Panc1 (cell line): ENCODE data around the gene KRT36. TPM values are rescaled to one million over a fixed set of nuclear protein-coding genes. Genes with fewer than 3 reads are reported as not detected.

ENCODE experiments used
- ATAC-seq: fragments of 200-7000 bp; cut with Tn5 transposase; 2 replicates; pipeline ENCODE4 v1.9.1; 2020; ENCODE audit warnings: mild to moderate bottlenecking, moderate library complexity
- BruUV-seq: library from RNA; stranded (reverse); fragments of 400-500 nt; replicated peaks from 2 replicates; lab custom pipeline; 2021; lab: Mats Ljungman, UMichigan
- CTCF ChIA-PET: fragments of 300-600 bp; sonication (Branson Sonifier 250); formaldehyde crosslinking; loops from one replicate; lab custom pipeline; 2022; ENCODE audit warnings: antibody characterized with exemption; lab: Charles Lee
- POLR2A ChIA-PET: fragments of 300-600 bp; sonication (Branson Sonifier 250); formaldehyde crosslinking; loops from one replicate; lab custom pipeline; 2022; ENCODE audit warnings: antibody characterized with exemption; lab: Charles Lee
- DNase-seq: peaks from one replicate; pipeline ENCODE4 v3.0.0-alpha.2; 2010; ENCODE audit warnings: low read depth, low spot score
- H3K27ac ChIP-seq: 2 replicates; pipeline ENCODE4 v1.5.1; 2011; ENCODE audit warnings: mild to moderate bottlenecking, low read length, inconsistent platforms
- H3K27me3 ChIP-seq: fragments of 200-500 bp; sonication (Bioruptor generic); 2 replicates; pipeline ENCODE4 v1.6.0; 2014; ENCODE audit warnings: low read length, inconsistent platforms; ENCODE audit not compliant: control insufficient read depth, insufficient read depth
- H3K36me3 ChIP-seq: fragments of 200-500 bp; sonication (Bioruptor generic); 2 replicates; pipeline ENCODE4 v1.5.1; 2014; ENCODE audit warnings: inconsistent platforms, mild to moderate bottlenecking, low read length, moderate library complexity; ENCODE audit not compliant: control insufficient read depth, insufficient read depth
- H3K4me1 ChIP-seq: 2 replicates; pipeline ENCODE4 v1.5.1; 2011; ENCODE audit warnings: inconsistent platforms, mild to moderate bottlenecking, low read length, moderate library complexity; ENCODE audit not compliant: control insufficient read depth, insufficient read depth
- H3K4me3 ChIP-seq, 2 experiments: 2 replicates each; pipeline ENCODE4 v1.5.1; 2011 to 2012; ENCODE audit warnings: low read depth in 2 of 2, low read length in 2 of 2, mild to moderate bottlenecking in 2 of 2, inconsistent platforms in 1 of 2, moderate library complexity in 1 of 2
- H3K9me3 ChIP-seq: fragments of 200-500 bp; sonication (Bioruptor generic); 2 replicates; pipeline ENCODE4 v1.5.1; 2014; ENCODE audit warnings: low read depth, mild to moderate bottlenecking, inconsistent platforms, low read length, moderate library complexity; ENCODE audit not compliant: control insufficient read depth, insufficient read depth
- POLR2AphosphoS5 ChIP-seq: IDR thresholded peaks from 2 replicates; pipeline ENCODE4 v1.6.1; 2012; ENCODE audit warnings: mild to moderate bottlenecking, low read depth, low read length, moderate library complexity
- SIN3A ChIP-seq: IDR thresholded peaks from 2 replicates; pipeline ENCODE4 v1.6.1; 2012; ENCODE audit warnings: low read depth, mild to moderate bottlenecking, low read length, moderate library complexity, borderline replicate concordance; ENCODE audit not compliant: insufficient read depth
- TCF7L2 ChIP-seq: IDR thresholded peaks from 2 replicates; pipeline ENCODE4 v1.6.1; 2011; ENCODE audit warnings: mild to moderate bottlenecking, low read depth, low read length, inconsistent platforms
- in situ Hi-C: cut with HindIII; loops from 2 replicates; pipeline ENCODE4 v1.10.0; 2016; ENCODE audit warnings: low sequenced_read_pairs, low pct_unique_long_range_greater_than_20kb
- intact Hi-C: fragments of 100-400 bp; cut with micrococcal nuclease; formaldehyde crosslinking; loops from one replicate; pipeline ENCODE4 v1.10.0; 2022; ENCODE audit not compliant: unreplicated experiment
- total RNA-seq: library from RNA; stranded (reverse); gene quantifications from one replicate; pipeline ENCODE4 v1.2.1, GENCODE V29; 2021; ENCODE audit not compliant: unreplicated experiment
- TF ChIP-seq, protein P1 (sequence below), 2 experiments: IDR thresholded peaks; 2 replicates each; pipeline ENCODE4 v1.6.1; 2011 to 2012; ENCODE audit warnings: low read depth in 2 of 2, control low read depth in 1 of 2, low read length in 1 of 2, mild to moderate bottlenecking in 1 of 2, moderate library complexity in 1 of 2; ENCODE audit not compliant: insufficient read depth in 1 of 2
- TF ChIP-seq, protein P2 (sequence below): fragments of 450-650 bp; IDR thresholded peaks from 2 replicates; pipeline ENCODE4 v1.5.1; 2017; ENCODE audit warnings: mild to moderate bottlenecking

Gene KRT36
- total RNA-seq, 1 experiment from 2014 or later = not detected

DNA sequence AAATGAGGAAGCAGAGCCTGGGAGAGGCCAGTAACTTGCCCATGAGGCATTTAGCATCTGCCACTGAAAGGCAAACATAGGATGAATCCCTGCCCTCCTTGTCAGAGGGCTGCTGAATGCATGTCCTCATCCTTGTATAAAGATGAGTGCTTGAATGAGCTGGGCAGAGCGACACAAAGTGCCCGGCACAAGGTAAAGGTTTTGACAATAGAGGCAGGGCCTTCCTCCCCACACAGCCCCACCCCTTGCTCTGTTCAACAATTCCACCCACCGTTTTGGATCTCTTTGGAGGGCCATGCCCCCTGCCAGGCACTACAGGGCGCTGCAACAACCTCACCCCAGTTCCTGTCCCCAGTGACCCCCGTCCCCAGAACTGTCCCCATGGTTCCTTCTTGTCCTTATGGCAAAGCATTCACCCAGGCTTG, 39.8 kb upstream of the KRT36 start:
- ChIA-PET CTCF (interaction anchor here (0.5 to 4.0 kb wide), 4 partner anchors 13 to 119 kb away, joined by 3 to 42 read pairs (median 6); no protein-coding TSS in a partner anchor), POLR2A (interaction anchor here (0.7 to 1.9 kb wide), 4 partner anchors 13 to 1189 kb away, joined by 3 to 10 read pairs (median 4); no protein-coding TSS in a partner anchor)
- no peak for TF ChIP-seq POLR2AphosphoS5
- TF ChIP-seq, protein P1, sequence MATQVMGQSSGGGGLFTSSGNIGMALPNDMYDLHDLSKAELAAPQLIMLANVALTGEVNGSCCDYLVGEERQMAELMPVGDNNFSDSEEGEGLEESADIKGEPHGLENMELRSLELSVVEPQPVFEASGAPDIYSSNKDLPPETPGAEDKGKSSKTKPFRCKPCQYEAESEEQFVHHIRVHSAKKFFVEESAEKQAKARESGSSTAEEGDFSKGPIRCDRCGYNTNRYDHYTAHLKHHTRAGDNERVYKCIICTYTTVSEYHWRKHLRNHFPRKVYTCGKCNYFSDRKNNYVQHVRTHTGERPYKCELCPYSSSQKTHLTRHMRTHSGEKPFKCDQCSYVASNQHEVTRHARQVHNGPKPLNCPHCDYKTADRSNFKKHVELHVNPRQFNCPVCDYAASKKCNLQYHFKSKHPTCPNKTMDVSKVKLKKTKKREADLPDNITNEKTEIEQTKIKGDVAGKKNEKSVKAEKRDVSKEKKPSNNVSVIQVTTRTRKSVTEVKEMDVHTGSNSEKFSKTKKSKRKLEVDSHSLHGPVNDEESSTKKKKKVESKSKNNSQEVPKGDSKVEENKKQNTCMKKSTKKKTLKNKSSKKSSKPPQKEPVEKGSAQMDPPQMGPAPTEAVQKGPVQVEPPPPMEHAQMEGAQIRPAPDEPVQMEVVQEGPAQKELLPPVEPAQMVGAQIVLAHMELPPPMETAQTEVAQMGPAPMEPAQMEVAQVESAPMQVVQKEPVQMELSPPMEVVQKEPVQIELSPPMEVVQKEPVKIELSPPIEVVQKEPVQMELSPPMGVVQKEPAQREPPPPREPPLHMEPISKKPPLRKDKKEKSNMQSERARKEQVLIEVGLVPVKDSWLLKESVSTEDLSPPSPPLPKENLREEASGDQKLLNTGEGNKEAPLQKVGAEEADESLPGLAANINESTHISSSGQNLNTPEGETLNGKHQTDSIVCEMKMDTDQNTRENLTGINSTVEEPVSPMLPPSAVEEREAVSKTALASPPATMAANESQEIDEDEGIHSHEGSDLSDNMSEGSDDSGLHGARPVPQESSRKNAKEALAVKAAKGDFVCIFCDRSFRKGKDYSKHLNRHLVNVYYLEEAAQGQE (IDR thresholded peaks at IDR 0.05; ENCODE audit: insufficient read depth in 1 of 2, low read depth in 2 of 2, low read length in 1 of 2) = no peak
- TF ChIP-seq TCF7L2 = no peak
- TF ChIP-seq, protein P2, sequence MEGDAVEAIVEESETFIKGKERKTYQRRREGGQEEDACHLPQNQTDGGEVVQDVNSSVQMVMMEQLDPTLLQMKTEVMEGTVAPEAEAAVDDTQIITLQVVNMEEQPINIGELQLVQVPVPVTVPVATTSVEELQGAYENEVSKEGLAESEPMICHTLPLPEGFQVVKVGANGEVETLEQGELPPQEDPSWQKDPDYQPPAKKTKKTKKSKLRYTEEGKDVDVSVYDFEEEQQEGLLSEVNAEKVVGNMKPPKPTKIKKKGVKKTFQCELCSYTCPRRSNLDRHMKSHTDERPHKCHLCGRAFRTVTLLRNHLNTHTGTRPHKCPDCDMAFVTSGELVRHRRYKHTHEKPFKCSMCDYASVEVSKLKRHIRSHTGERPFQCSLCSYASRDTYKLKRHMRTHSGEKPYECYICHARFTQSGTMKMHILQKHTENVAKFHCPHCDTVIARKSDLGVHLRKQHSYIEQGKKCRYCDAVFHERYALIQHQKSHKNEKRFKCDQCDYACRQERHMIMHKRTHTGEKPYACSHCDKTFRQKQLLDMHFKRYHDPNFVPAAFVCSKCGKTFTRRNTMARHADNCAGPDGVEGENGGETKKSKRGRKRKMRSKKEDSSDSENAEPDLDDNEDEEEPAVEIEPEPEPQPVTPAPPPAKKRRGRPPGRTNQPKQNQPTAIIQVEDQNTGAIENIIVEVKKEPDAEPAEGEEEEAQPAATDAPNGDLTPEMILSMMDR = no peak
- no peak for TF ChIP-seq SIN3A
- Histone ChIP-seq H3K36me3 (peaks cover 5% of the 10 kb centered on the region; the same call in 1 of the 2 replicates), H3K27me3 (no peaks in the 10 kb centered on the region), H3K4me1 (peaks cover 54% of the 10 kb centered on the region), H3K4me3 (peak overlapping the region; percentile 0 to 66; a peak in 3 of 4 replicates), H3K27ac (peak overlapping the region; percentile 96), H3K9me3 (no peaks in the 10 kb centered on the region)
- intact Hi-C loops = loop anchor here (10.0 kb wide), 1 partner anchor 625 kb away; no protein-coding TSS in a partner anchor
- in situ Hi-C loops = loop anchor here (25.0 kb wide), 1 partner anchor 108 kb away; no protein-coding TSS in a partner anchor
- TSS peak; percentile 56 for BruUV-seq
- DNase-seq (no peak), ATAC-seq (peak; percentile 2)

DNA sequence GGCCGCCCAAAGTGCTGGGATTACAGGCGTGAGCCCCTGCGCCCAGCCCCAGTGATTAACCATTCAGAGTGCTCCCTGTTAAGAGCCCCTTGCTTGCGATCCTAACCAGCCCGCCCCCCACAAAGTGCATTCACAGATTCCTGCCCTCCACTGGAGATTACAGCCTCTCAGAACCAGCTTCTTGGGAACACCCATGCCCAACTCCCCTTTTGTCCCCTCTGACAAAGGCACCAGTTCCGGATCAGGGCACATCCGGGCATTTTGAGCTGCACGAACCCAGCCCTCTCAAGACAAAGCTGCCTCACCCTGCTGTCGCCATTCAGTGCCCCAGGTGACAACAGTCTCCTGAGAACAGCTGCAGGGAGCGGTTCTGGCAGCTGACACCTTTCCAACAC, 39.2 kb upstream of the KRT36 start:
- Histone ChIP-seq H3K27ac (peak overlapping the region; percentile 96), H3K4me1 (peaks cover 59% of the 10 kb centered on the region), H3K27me3 (no peaks in the 10 kb centered on the region), H3K9me3 (no peaks in the 10 kb centered on the region), H3K4me3 (peak overlapping the region; percentile 66 to 84), H3K36me3 (peaks cover 5% of the 10 kb centered on the region)
- BruUV-seq = no TSS peak
- POLR2A ChIA-PET = interaction anchor here (0.6 to 1.9 kb wide), 6 partner anchors 11 to 1188 kb away, joined by 3 to 12 read pairs (median 5); partner anchors contain the start of genes EIF1 and JUP
- CTCF ChIA-PET = interaction anchor here (0.5 to 4.0 kb wide), 4 partner anchors 14 to 120 kb away, joined by 3 to 42 read pairs (median 4); no protein-coding TSS in a partner anchor
- in situ Hi-C loops (loop anchor here (25.0 kb wide), 1 partner anchor 108 kb away; no protein-coding TSS in a partner anchor), intact Hi-C loops (loop anchor here (10.0 kb wide), 1 partner anchor 624 kb away; no protein-coding TSS in a partner anchor)
- ATAC-seq = no peak
- DNase-seq = no peak
- TF ChIP-seq SIN3A (no peak), TCF7L2 (no peak), POLR2AphosphoS5 (no peak)
- TF ChIP-seq, protein P1 (IDR thresholded peaks at IDR 0.05; ENCODE audit: insufficient read depth in 1 of 2, low read depth in 2 of 2, low read length in 1 of 2) = no peak
- TF ChIP-seq, protein P2 = no peak
